Prostate gland (tissue), 2 donors: Measurements from ENCODE around the gene RECK. TPM values are rescaled to one million over a fixed set of nuclear protein-coding genes. Genes with fewer than 3 reads are reported as not detected.

ENCODE experiments used
- DNase-seq: peaks from one replicate; pipeline ENCODE4 v3.0.0-alpha.2; 2019; ENCODE audit warnings: low spot score
- H3K27ac ChIP-seq, 2 donors: fragments of 200-600 bp; sonication (generic); 2 replicates each; pipeline ENCODE4 v1.5.1; 2017 to 2019
- H3K27me3 ChIP-seq: fragments of 200-600 bp; sonication (generic); replicated peaks from 2 replicates; pipeline ENCODE4 v1.5.1; 2019; ENCODE audit not compliant: insufficient read depth
- H3K36me3 ChIP-seq, 2 donors: fragments of 200-600 bp; sonication (generic); 1 replicate in 1 of 2; 2 replicates in 1 of 2; pipeline versions ENCODE4 v1.5.1 to v1.8.1; 2017 to 2019
- H3K4me1 ChIP-seq: fragments of 200-600 bp; sonication (generic); replicated peaks from 2 replicates; pipeline ENCODE4 v1.5.1; 2019
- H3K4me3 ChIP-seq, 2 donors: fragments of 200-600 bp; sonication (generic); 2 replicates each; pipeline ENCODE4 v1.5.1; 2017 to 2019
- H3K9me3 ChIP-seq: fragments of 200-600 bp; sonication (generic); 2 replicates; pipeline ENCODE4 v1.5.1; 2017
- POLR2A ChIP-seq: fragments of 450-650 bp; IDR thresholded peaks from one replicate; pipeline ENCODE4 v1.6.1; 2016; ENCODE audit warnings: antibody characterized with exemption, mild to moderate bottlenecking
- POLR2AphosphoS5 ChIP-seq: sonication (generic); formaldehyde crosslinking; IDR thresholded peaks from one replicate; pipeline ENCODE4 v1.6.1; 2017; ENCODE audit warnings: antibody characterized with exemption
- WGBS: methylation state at CpG from one replicate; pipeline ENCODE4 v1.1.5; 2018; 5-methylcytosine and 5-hydroxymethylcytosine counted together
- intact Hi-C: fragments of 100-400 bp; cut with DNase I; formaldehyde crosslinking; loops from one replicate; pipeline ENCODE4 v1.14.2; 2022
- total RNA-seq, 2 donors: library from RNA; depleted of rRNA; stranded (reverse); fragments of >200 nt; gene quantifications; one replicate each; pipeline ENCODE4 v1.1.0, GENCODE V29; 2016
- TF ChIP-seq, protein P1 (sequence below), 4 experiments: fragments of 200-600 bp in 2 of 4; fragments of 450-650 bp in 2 of 4; sonication (generic) in 2 of 4; IDR thresholded peaks; 1 replicate in 3 of 4; 2 replicates in 1 of 4; pipeline ENCODE4 v1.5.1; 2016 to 2019; ENCODE audit warnings: antibody characterized with exemption in 4 of 4, mild to moderate bottlenecking in 2 of 4, moderate library complexity in 2 of 4

The RECK gene
- total RNA-seq, 2 donors from 2014 or later = 6.1 to 7.7 TPM

DNA sequence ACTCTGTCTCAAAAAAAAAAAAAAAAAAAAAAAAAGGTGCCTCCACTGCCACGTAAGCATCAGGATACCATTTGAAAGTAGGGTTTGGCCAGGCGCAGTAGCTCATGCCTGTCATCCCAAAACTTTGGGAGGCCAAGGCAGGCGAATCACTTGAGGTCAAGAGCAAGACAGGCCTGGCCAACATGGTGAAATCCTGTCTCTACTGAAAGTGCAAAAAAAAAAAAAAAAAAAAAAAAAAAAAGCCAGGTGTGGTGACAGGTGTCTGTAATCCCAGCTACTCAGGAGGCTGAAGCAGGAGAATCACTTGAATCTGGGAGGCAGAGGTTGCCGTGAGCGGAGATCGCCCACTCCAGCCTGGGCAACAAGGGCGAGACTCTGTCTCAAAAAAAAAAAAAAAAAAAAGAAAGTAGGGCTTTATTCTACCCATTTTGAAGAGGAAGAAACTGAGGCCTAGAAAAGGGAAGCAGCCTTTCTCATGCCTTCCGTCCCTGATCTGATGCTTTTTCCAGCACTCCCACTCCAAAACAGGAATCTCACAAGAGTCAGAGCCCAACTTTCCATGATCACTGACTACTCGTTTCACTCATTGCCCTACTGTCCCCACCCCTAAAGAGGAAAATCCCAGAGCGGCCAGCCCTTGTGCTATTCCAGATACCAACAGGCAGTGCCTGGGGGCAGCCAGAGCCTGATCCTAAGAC is 116.2 kb downstream of the RECK start:
- Histone ChIP-seq H3K4me3 (no peak overlapping the region), H3K27me3 (no peaks in the 10 kb centered on the region), H3K9me3 (no peaks in the 10 kb centered on the region), H3K27ac (peak overlapping the region in 1 of 2 donors; percentile 37), H3K4me1 (no peaks in the 10 kb centered on the region), H3K36me3 (no peaks in the 10 kb centered on the region)
- DNase-seq = no peak
- TF ChIP-seq, protein P1, sequence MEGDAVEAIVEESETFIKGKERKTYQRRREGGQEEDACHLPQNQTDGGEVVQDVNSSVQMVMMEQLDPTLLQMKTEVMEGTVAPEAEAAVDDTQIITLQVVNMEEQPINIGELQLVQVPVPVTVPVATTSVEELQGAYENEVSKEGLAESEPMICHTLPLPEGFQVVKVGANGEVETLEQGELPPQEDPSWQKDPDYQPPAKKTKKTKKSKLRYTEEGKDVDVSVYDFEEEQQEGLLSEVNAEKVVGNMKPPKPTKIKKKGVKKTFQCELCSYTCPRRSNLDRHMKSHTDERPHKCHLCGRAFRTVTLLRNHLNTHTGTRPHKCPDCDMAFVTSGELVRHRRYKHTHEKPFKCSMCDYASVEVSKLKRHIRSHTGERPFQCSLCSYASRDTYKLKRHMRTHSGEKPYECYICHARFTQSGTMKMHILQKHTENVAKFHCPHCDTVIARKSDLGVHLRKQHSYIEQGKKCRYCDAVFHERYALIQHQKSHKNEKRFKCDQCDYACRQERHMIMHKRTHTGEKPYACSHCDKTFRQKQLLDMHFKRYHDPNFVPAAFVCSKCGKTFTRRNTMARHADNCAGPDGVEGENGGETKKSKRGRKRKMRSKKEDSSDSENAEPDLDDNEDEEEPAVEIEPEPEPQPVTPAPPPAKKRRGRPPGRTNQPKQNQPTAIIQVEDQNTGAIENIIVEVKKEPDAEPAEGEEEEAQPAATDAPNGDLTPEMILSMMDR (IDR thresholded peaks at IDR 0.05) = no peak
- intact Hi-C loops = no loop called here
- 88% methylated on average over 10 of the region's 10 CpGs for WGBS

DNA sequence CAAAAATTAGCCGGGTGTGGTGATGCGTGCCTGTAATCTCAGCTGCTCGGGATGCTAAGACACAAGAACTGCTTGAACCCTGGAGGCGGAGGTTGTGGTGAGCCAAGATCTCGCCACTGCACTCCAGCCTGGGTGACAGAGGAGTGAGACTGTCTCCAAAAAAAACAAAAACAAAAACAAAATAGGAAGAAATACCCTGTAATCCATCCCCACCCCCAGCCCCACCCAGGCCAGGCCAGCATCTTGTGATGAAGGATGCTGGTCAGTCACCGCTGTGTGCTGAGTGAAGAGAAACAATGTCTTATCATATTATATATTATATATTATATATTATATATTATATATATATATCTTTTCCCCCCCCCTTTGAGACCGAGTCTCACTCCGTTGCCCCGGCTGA is 117.0 kb downstream of the RECK start:
- H3K4me3 ChIP-seq = no peak overlapping the region
- intact Hi-C loops = no loop called here
- no peaks in the 10 kb centered on the region for H3K27me3 ChIP-seq
- no peaks in the 10 kb centered on the region for H3K36me3 ChIP-seq
- H3K27ac ChIP-seq = peak overlapping the region; percentile 37 to 54
- WGBS = 73% methylated on average over 9 of the region's 9 CpGs
- H3K9me3 ChIP-seq = no peaks in the 10 kb centered on the region
- H3K4me1 ChIP-seq = no peaks in the 10 kb centered on the region
- DNase-seq = no peak
- no peak for TF ChIP-seq POLR2AphosphoS5
- no peak for TF ChIP-seq POLR2A

DNA sequence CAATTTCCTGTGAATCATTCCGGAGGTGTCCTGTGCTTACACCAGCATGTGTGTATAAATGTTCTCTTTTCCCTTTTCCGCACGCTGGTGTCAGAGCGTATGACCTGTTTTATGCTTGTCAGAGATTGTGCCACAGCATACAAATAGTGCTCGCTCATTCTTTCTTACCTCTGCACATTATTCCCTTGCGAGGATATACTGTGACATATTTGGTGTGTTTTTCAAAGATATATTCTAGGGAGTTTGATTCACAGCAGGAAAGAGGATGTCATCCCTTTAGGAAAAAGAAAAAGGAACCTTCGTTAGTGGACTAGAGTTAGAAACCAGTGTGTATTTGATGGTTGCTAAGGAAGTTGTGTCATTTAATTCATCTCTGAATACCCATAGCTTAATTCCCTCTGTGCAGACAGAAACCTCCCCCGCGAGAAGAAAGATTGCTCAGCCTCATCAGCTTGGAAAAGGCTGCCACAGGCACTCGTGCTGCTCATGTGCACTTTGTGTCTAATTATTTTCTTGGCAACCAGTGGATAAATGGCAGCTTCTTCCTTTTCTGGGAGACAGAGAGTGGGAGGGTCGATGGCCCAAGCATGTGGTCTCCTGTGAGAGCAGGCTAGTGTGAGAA is 117.7 kb downstream of the RECK start:
- H3K36me3 ChIP-seq = no peaks in the 10 kb centered on the region
- no peak overlapping the region for H3K4me3 ChIP-seq
- TF ChIP-seq, protein P1 (IDR thresholded peaks at IDR 0.05) = no peak
- peak; percentile 45 for TF ChIP-seq POLR2AphosphoS5
- 44% methylated on average over 11 of the region's 11 CpGs for WGBS
- no peaks in the 10 kb centered on the region for H3K9me3 ChIP-seq
- H3K27me3 ChIP-seq = no peaks in the 10 kb centered on the region
- intact Hi-C loops = no loop called here
- DNase-seq = no peak
- no peaks in the 10 kb centered on the region for H3K4me1 ChIP-seq
- peak overlapping the region; percentile 37 to 54 for H3K27ac ChIP-seq

DNA sequence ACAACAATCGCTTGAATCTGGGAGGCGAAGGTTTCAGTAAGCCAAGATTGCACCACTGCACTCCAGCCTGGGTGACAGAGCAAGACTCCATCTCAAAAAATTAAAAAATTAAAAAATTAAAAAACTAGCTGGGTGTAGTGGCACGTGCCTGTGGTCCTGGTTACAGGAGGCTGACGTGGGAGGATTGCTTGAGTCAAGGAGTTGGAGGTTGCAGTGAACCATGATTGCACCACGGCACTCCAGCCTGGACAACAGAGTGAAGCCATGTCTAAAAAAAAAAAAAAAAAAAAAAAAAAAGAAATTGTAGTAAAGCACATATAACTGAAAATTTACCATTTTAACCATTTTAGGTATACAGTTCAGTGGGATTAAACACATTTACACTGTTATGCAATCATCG is 119.4 kb downstream of the RECK start:
- no peak for DNase-seq
- intact Hi-C loops = no loop called here
- H3K27ac ChIP-seq = no peak overlapping the region
- TF ChIP-seq, protein P1 (IDR thresholded peaks at IDR 0.05) = no peak
- TF ChIP-seq POLR2AphosphoS5 (no peak), POLR2A (no peak)
- no peak overlapping the region for H3K4me3 ChIP-seq
- H3K27me3 ChIP-seq = no peaks in the 10 kb centered on the region
- no peaks in the 10 kb centered on the region for H3K9me3 ChIP-seq
- no peaks in the 10 kb centered on the region for H3K36me3 ChIP-seq
- 96% methylated on average over 6 of the region's 6 CpGs for WGBS
- no peaks in the 10 kb centered on the region for H3K4me1 ChIP-seq

DNA sequence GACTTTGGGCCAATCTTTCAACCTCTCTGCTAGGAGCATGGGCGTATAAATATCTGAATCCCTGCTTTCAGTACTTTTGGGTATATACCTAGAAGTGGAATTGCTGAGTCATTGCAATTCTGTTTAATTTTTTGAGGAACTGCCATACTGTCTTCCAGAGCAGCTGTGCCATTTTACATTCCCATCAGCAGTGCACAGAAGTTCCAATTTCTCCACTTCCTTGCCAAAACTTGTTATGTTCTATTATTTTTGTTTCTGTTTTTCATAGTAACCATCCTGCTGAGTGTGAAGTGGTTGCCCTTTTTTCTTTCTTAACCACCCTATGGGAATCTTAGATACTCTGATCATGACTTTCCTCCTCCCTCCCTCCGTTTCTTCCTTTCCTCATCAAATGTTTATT is 121.4 kb downstream of the RECK start:
- Histone ChIP-seq H3K27me3 (no peaks in the 10 kb centered on the region), H3K4me3 (no peak overlapping the region), H3K36me3 (no peaks in the 10 kb centered on the region), H3K9me3 (no peaks in the 10 kb centered on the region), H3K27ac (no peak overlapping the region), H3K4me1 (no peaks in the 10 kb centered on the region)
- intact Hi-C loops = no loop called here
- TF ChIP-seq, protein P1 (IDR thresholded peaks at IDR 0.05) = no peak
- TF ChIP-seq POLR2A (no peak), POLR2AphosphoS5 (no peak)
- WGBS = 75% methylated on average over 2 of the region's 2 CpGs
- no peak for DNase-seq
